Medulla oblongata (tissue), 1 donor: Measurements from ENCODE around the gene APOF.
"Not testable (repeated sequence)": the region's sequence is repeated elsewhere in the genome, so short reads cannot be mapped to it uniquely, and the experiment has no call there.

ENCODE experiments used
- DNase-seq: peaks from one replicate; pipeline ENCODE4 v3.0.0-alpha.2; 2015; ENCODE audit errors: extremely low spot score

Gene APOF, protein sequence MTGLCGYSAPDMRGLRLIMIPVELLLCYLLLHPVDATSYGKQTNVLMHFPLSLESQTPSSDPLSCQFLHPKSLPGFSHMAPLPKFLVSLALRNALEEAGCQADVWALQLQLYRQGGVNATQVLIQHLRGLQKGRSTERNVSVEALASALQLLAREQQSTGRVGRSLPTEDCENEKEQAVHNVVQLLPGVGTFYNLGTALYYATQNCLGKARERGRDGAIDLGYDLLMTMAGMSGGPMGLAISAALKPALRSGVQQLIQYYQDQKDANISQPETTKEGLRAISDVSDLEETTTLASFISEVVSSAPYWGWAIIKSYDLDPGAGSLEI

DNA sequence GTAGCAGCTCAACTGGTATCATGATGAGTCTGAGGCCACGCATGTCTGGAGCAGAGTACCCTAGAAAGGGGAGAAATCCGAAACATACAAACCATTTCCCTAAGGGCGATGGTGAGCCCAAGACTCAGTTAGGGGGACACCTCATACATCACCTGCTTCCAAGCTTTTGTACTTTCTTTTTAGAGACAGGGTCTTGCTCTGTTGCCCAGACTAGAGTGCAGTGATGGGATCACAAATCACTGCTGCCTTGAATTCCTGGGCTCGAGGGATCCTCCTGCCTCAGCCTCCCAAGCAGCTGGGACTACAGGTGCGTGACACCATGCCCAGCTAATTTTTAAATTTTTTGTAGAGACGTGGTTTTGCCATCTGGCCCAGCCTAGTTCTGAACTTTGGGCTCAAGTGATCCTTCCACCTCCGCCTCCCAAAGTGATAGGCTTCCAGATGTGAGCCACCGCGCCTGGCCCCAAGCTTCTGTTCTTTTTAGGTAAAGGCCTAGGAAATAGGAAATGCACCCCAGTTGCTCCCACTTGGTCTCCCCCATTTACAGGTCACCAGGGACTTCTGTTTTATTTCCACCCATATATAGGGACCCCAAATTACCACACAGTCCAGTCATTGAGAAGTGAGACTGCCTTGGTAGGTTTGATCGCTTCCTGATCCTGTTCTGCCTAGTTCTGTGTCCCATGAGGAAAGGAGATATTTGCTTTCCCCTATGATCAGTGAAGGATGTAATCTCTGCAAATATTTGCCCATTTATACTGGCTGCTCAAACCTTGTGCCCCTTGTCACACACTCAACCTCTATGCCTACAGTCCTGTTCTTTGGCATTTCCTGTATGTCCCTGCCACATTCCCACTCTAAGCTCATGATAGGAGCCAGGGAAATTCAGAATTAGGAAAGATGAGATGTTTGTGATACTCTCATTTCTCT is at the start of gene APOF:
TSS of gene APOF (minus strand) at position 728 of the 930 bp plus-strand sequence. CDS start at position 616, 112 bp downstream.
- no peak for DNase-seq

DNA sequence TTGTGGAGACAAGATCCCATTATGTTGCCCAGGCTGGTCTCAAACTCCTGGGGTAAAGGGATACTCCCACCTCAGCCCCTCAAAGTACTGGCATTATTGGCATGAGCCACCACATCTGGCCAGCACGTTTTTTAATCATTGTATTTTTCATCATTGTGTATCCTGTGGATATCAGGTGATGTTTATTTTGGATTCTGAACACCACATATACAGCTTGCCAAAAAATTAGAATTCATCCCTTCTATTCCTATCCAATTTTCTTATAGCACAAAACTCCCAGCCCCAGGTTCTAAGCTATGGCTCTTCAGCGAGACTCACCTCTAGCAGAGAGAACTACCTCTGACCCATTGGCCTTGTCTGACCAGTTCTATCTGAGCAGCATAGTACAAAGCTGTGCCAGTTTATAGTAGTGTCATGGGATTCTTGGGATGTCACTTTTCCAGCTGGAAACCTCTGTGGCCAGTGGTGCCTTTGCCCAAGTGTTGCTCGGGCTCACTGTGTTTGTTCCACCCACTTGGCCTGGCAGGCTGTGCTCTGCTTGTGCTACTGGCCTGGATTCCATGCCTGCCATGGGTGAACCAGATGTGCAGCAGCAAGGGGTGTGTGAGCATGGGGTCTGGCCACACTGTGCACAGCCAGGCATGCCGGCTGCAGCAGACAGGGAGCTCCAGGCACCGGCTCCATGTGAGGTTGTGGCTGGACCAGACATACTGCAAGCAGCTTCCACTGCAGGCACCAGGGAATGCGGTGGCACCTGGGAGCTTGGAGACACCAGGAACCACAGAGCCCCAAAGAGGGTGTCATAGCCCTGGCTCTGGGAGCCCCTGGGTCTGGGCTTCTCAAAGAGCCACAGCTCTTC is 49.4 kb upstream of the APOF start:
- DNase-seq: no peak

GRCh38 chr12:56410768-56411167 is 48.1 kb upstream of the APOF start:
- DNase-seq: no peak

DNA sequence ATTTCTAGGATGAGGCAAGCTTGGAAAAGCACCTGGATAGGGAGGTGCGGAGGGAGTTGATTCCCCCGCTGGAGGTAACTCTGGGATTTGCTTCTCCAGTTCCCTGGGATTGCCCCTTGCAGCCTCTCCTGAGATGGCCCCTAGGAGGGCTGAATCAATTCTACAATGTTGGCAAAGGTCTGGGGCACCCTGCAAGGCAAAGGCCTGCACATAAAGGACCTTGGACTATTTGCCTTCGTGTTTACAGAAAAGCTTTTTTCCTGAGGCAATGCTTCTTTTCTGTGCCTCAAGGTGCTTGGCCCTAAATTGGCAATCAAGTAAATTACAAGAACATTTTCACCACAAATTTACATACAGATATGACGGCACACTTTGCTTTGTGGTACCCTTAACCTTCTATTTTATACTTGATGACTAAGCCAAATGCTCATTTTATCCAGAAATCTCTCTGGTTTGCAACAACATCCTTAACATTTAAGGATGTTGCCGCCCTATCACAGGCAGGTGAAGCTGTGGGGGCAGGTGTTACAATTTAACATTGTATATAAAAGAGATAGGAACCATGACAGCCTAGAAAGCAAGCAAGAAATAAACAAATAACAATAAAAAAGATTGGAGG is 46.3 kb upstream of the APOF start:
- DNase-seq: no peak

DNA sequence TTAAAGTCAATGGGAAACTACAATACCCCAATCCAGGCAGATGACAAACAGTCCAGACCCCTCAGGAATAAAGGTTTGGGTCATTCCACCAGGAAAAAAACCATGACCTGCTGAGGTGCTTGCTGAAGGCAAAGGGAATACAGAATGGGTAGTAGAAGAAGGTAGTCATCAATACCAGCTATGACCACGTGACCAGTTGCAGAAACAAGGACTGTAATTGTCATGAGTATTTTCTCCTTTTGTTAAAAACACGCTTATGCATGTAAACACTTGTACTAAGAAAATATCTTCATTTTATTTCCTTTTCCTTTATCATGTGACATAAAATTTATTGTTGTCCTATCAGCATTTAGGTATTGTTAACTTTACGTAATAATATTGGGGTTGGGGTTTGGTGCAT is 41.6 kb upstream of the APOF start:
- not testable (repeated sequence) for DNase-seq

GRCh38 chr12:56401612-56402011 is 39.0 kb upstream of the APOF start:
- not testable (repeated sequence) for DNase-seq

- not testable (repeated sequence) for DNase-seq
These were observed 38.5 kb upstream of the APOF start for GRCh38 chr12:56401125-56401524.

GRCh38 chr12:56399466-56399865 is 36.8 kb upstream of the APOF start:
- DNase-seq: not testable (repeated sequence)

DNA sequence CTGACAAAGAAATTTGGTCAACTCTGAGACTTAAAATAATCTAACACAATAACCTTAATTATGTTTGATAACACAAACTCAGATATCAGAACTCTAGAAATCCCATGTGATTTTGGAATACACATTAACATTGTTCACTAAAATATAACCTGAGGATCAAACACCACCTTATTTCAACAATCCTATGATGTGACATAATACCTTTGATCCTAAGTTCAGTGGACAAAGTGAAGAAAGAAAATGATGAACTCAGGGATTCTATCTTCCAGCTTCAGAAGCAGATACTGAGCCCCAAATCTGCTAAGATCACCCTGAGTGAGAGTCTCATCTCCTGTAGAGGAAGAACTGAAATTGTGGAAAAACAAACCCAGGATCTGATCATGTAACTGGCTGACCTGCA is 35.7 kb upstream of the APOF start:
- no peak for DNase-seq

- DNase-seq: no peak
These were observed 29.7 kb upstream of the APOF start for GRCh38 chr12:56392331-56392730.

DNA sequence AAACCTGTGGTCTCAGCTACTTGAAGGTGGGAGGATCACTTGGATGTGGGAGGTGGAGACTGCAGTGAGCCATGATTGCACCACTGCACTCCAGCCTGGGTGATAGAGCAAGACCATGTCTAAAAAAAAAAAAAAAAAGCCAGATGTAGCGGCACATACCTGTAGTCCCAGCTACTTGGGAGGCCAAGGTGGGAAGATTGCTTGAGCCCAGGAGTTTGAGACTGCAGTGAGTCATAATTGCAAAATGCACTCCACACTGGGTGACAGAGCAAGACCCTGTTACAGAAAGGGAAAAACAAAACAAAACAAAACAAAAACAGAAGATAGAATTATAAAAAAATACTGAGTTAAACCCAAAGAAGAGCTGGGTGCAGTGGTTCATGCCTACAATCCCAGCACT is 29.1 kb upstream of the APOF start:
- no peak for DNase-seq

DNA sequence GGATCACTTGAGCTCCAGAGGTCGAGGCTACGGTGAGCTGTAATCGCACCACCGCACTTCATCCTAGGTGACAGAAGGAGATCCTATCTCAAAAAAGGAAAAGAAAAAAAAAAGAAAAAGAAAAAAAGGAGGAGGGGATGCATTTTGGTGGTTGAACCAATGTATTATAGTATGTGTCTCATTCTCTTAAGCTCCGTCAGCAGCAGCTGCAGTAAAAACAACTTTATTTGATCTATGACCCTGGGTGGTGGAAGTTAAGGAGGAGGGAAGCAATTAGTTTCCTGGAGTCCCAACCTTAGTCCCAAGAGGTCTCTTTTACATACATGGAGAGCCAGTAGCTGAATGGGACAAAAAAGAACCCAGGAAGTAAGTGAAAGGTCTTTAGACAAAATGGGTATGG is 26.8 kb upstream of the APOF start:
- no peak for DNase-seq

DNA sequence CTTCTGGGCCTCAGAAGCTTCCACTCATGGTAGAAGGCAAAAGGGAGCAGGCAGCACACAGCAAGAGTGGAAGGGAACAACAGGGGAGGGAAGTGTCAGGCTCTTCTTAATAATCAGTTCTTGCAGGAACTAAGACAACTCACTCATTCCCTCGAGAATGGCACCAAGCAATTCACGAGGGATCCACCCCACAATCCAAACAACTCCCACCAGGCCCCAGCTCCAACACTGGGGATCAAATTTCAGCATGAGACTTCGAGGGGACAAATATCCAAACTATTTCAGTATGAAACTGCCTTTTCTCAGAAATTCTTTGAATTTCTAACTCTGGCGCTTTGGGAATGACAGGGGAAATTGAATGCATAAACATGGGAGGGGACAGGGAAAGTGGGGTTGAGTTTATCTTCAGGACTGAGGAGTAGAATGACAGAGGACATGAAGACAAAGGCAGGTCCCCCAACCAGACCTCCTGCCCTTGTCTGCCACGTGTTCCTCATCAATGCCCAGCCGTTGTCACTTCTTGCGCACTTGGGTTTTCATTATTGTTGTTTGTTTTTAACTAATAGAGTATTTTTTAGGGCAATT is 24.6 kb upstream of the APOF start:
- no peak for DNase-seq

GRCh38 chr12:56385873-56386272 is 23.2 kb upstream of the APOF start:
- DNase-seq: no peak

GRCh38 chr12:56382611-56383010 is 20.0 kb upstream of the APOF start:
- DNase-seq: no peak

DNA sequence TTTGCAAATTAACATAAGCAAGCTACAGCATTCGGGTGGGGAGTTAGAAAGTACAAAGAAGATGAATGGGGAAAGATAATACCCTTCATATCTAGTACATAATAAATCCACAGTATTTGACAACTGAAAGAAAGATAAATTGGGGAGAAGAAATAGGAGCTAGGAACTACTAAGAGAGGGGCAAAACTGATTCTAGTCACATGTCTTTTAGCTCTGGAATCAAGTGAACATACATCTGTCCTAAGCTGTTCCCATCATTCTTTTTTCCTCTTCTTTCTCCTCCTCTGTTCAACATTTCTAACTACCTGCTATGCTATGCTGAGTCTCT is 15.3 kb upstream of the APOF start:
- no peak for DNase-seq

- no peak for DNase-seq
These were observed 14.8 kb upstream of the APOF start for GRCh38 chr12:56377310-56377988.

- no peak for DNase-seq
These were observed 13.2 kb upstream of the APOF start for GRCh38 chr12:56375598-56376434.

- no peak for DNase-seq
These were observed 12.3 kb upstream of the APOF start for GRCh38 chr12:56374726-56375597.
